HG03039 (cell line): ENCODE results near the gene CTSS.
"Not testable (repeated sequence)": the region's sequence is repeated elsewhere in the genome, so short reads cannot be mapped to it uniquely, and the experiment has no call there.

Source experiments
- ATAC-seq: cut with Tn5 transposase; IDR thresholded peaks from one replicate; pipeline ENCODE4 v1.9.1; 2021; ENCODE audit warnings: mild to moderate bottlenecking, moderate library complexity; ENCODE audit not compliant: unreplicated experiment

CTSS gene

DNA sequence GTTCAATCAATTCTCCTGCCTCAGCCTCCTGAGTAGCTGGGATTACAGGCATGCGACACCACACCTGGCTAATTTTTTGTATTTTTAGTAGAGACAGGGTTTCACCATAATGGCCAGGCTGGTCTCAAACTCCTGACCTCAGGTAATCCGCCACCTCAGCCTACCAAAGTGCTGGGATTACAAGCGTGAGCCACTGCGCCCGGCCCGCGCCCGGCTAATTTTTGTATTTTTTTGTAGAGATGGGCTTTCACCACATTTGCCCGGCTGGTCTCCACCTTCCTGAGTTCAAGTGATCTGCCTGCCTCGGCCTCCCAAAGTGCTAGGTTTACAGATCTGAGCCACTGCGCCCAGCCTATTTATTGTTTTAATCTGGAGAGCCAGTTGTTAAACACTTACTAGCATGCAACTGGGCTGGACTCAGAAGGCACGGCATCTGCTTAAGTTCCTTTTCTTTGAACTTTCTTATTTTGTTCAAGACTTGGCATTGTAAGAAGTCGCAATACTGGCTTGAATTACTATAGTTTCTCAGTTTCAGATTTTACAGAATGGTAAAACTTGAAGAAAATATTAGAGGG is 10.4 kb upstream of the CTSS start:
- ATAC-seq, result not testable (repeated sequence)

DNA sequence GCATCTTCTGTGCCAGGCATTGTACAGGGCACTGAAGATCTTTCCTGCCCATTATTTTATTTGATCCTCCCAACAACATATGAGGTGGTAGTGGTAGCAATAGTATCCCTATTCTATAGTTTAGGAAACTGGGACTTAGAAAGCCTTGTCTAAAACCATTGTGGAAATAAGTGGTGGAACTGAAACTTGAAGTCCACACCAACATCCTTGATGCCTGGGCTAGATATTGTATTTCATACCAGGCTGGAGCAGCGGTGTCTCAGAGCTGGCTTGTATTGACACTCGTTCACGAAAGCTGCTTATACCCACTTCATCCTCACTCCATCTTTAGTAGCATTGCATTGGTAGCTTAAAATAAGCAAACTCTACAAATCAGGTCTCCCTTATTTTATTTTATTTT is 9.7 kb upstream of the CTSS start:
- ATAC-seq, result no peak

DNA sequence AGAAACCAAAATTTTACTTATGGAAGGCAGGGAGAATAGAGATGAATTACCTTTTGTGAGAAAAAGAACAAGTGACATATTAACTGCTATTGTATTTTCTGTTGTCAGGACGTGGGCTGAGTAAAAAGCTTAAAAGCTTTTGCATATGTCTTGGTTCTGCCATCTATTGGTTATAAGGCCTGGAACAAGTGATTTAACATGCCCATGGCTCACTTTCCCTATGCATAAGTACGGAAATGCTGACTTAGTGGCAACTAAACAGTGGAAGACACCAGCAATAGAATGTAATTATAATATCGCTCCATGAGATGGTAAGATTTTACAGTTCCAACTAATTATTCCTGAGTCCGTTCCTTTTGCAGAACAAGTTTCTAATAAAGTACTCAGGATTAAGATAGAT is 6.7 kb upstream of the CTSS start:
- no peak for ATAC-seq

DNA sequence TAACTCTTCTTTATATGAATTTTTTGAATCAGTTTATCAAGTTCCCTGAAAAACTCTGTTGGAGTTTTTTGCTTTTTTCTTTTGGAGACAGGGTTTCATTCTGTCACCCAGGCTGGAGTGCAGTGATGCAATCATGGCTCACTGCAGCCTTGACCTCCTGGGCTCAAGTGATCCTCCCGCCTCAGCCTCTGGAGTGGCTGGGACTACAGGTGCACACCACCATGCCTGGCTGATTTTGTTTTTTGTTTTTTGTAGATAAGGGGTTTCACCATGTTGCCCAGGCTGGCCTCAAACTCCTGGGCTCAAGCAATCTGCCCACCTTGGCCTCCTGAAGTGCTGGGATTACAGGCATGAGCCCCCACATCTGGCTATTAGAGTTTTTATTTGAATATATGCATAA is 2.1 kb upstream of the CTSS start:
- not testable (repeated sequence) for ATAC-seq

DNA sequence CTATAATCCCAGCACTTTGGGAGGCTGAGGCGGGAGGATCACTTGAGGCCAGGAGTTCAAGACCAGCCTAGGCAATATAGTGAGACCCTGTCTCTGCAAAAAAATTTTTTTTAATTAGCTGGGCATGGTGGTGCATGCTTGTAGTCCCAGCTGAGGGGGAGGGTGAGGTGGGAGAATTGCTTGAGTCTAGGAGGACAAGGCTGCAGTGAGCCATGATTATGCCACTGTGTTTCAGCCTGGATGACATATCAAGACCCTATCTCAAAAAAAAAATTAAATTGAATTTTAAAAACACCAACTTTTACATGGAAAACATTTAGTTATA is 361 bp upstream of the CTSS start:
- ATAC-seq, result not testable (repeated sequence)

- no peak for ATAC-seq
Observed at GRCh38 chr1:150764617-150765101, 919 bp downstream of the CTSS start.

GRCh38 chr1:150763018-150763417 is 2.6 kb downstream of the CTSS start:
- ATAC-seq, result no peak

GRCh38 chr1:150762552-150762951 is 3.0 kb downstream of the CTSS start:
- no peak for ATAC-seq

- no peak for ATAC-seq
Observed at GRCh38 chr1:150761801-150762200, 3.8 kb downstream of the CTSS start.

DNA sequence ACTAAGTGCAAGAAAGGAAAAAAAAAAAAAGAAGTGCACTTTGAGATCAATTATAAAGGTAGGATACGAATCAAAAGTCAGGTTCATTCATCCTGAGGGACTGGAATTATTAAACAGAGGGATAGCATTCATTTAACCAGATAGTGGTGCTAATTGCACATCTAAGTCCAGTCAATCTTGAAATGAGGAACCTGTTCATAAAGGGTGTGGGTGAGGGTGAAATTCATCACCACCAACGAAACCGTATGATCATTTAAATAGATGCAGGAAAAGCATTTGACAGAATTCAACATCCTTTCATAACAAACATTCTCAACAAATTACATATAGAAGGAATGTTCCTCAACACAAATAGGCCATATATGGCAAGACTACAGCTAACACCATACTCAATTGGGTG is 5.6 kb downstream of the CTSS start:
- ATAC-seq, result no peak

DNA sequence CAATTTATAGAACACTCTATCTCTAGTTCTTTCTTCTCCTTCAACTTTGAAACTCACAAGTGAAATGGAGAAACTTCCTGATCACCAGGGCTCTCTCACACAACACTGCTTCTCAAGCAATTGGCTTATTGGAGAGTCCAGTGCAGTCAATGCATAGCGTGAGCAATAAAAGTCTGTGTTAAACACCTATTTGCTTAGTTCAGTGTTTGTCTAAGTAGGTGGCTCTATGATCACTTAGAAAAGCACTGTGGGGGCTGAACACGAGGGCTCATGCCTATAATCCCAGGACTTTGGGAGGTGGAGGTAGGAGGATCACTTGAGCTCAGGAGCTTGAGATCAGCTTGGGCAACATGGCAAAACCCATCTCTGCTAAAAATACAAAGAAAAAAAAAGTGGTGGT is 12.2 kb downstream of the CTSS start:
- no peak for ATAC-seq

DNA sequence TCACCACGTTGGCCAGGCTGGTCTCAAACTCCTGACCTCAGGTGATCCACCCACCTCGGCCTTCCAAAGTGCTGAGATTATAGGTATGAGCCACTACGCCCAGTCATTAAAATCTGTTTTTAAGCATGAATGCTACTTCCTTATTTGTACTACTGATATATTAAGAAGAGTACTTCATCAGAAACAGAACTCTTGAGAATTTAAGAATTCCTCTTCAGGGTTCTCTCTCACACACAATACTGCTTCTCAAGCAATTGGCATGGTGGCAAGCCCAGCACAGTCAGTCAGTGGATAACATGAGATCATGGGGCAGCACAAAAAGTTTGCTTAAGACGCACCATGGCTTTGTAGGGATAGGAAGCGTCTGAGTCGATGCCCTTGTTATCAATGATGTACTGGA is 14.1 kb downstream of the CTSS start:
- no peak for ATAC-seq

DNA sequence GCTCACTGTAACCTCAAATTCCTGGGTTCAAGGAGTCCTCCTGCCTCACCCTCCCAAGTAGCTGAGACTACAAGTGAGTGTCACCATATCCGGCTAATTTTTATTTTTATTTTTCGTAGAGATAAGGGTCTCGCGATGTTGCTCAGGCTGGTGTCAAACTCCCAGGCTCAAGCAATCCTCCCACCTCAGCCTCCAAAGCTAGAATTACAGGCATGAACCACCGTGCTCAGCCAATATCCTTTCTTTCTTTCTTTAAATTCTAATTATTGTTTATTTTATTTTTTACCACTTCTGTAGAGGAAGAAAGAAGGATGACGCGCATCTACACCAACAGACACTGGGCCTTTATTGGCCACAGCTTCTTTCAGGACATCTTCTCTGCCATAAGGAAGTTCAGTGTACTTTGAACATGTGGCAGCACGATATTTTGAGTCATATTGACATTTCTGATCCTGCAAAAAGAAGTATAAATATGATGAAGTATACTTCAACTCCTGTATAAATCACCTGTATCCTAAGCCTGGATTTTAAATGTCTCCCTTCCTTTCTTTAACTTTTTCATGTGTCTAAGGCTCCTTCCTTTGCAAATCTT is 15.8 kb downstream of the CTSS start:
- no peak for ATAC-seq

DNA sequence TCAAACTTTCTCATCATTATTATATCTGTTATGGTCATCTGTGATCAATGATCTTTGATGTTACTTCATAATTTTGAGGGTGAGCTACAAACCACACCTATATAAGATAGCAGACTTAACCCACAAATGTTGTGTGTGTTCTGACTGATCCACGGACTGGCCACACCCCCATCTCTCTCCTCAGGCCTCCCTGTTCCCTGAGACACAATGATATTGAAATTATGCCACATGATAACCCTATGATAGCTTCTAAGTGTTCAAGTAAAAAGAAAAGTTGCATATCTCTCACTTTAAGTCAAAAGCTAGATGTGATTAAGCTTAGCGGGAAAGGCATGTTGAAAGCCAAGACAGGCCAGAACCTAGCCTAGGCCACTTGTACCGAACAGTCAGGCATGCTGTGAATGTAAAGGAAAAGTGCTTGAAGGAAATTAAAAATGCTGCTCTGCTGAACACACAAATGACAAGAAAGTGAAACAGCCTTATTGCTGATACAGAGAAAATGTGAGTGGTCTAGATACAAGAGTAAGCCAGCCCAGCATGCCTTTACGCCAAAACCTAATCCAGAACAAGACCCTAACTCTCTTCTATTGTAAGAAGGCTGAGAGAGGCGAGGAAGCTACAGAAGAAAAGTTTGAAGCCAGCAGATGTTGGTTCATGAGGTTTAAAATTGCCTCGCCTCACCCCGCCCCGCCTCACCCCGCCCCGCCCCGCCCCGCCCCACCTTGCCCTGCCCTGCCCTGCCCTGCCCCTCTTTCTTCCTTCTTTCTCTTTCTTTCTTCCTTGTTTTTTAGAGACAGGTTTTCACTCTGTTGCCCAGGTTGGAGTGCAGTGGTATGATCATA is 16.5 kb downstream of the CTSS start:
- no peak for ATAC-seq

- no peak for ATAC-seq
Observed at GRCh38 chr1:150730130-150730721, 35.4 kb downstream of the CTSS start.

- ATAC-seq, result no peak
Observed at GRCh38 chr1:150724336-150724735, 41.2 kb downstream of the CTSS start.

DNA sequence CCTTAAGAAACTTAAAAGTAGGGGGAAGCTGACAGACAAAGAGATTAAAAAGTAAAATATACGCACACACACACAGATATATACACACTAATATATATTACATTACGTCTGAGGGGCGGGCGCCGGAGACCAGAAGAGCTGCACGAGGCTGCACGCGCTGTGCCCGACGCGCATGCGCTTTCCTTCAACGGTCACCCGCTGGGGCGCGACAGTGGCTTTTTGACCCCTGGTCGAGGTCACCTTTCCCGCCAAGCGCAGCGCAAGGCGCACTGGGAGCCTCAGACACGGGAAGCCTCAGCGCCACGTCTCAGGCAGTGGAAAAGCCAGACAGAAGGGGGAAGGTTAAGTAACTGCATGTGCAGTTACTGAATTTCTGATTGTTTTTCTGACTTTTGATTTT is 44.9 kb downstream of the CTSS start, which contains the start of gene HORMAD1:
Gene HORMAD1 (minus strand): TSS at position 193 of the 400 bp plus-strand sequence. CDS start 1,390 bp downstream, outside the sequence.
- no peak for ATAC-seq

DNA sequence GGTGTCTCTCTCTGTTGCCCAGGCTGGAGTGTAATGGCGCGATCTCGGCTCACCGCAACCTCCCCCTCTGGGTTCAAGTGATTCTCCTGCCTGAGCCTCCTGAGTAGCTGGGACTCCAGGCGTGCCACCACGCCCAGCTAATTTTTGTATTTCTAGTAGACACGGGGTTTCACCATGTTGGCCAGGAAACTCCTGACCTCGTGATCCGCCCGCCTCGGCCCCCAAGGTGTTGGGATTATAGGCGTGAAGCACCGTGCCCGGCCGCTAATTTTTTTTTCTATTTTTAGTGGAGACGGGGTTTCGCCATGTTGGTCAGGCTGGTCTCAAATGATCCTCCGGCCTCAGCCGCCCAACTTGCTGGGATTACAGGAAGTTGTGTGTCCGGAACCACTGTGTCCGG is 45.5 kb downstream of the CTSS start:
- ATAC-seq, result no peak

DNA sequence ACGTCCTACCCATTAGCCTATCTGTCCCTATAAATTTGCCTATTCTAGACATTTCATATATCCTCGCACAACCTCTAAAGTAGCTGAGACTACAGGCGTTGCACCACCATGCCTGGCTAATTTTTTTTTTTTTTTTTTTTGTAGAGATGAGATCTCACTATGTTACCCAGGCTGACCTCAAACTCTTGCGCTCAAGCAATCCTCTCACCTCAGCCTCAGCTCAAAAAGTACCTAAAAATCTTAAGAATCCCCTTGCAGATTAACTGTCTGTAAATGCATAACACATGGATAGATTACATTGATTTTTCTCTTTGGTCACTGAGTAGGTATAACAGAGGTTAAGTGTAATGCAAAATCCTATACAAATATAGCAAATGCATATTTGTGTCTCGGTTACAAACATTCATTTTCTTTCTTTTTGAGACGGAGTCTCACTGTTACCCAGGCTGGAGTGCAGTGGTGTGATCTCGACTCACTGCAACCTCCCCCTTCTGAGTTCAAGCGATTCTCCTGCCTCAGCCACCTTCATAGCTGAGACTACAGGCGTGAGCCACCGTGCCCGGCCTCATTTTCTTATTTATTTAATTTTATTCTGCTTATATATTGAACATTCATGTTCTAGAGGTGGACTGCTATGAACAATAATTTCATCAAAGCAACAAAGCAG is 47.2 kb downstream of the CTSS start:
- ATAC-seq, result no peak

- ATAC-seq, result not testable (repeated sequence)
Observed at GRCh38 chr1:150709031-150709430, 56.5 kb downstream of the CTSS start.

DNA sequence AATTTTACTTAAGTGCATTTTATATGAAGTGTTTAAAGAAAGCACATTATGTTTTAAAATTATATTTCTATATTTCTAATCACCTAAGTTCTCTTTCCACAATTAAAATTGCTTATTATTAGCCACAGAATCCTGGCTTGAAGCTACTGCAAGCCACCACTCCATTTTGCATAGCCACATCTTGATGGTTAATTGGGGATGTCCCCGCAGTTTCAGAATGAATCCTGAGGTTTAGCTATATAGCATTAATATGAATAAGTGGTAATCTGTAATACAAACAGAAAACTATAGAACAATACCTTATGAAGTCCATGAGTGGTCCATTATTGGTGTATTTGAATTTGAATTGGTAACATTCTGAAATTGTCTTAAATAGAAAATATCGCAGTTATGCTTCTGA is 57.0 kb downstream of the CTSS start:
- no peak for ATAC-seq
